GM12875 (cell line): ENCODE results near the gene MPZL1.
A peak's percentile ranks its signal among the peaks of the same experiment; 100 is the strongest.

ENCODE experiments used
- H3K4me3 ChIP-seq: one replicate; pipeline ENCODE4 v1.5.1; 2011; ENCODE audit warnings: low read depth, low read length, control low read depth
- CTCF ChIP-seq: IDR thresholded peaks from 2 replicates; pipeline ENCODE4 v1.5.1; 2011; ENCODE audit warnings: low read depth, mild to moderate bottlenecking, control low read depth, inconsistent platforms, low read length, moderate library complexity, borderline replicate concordance; ENCODE audit not compliant: insufficient read depth

Gene MPZL1

GRCh38 chr1:167683226-167683625 is 38.6 kb upstream of the MPZL1 start:
- no peak overlapping the region for H3K4me3 ChIP-seq
- TF ChIP-seq CTCF, result no peak

GRCh38 chr1:167683641-167684502 is 37.9 kb upstream of the MPZL1 start:
- TF ChIP-seq CTCF, result no peak
- H3K4me3 ChIP-seq, result no peak overlapping the region

GRCh38 chr1:167685844-167686243 is 35.9 kb upstream of the MPZL1 start:
- H3K4me3 ChIP-seq, result no peak overlapping the region
- no peak for TF ChIP-seq CTCF

- H3K4me3 ChIP-seq, result no peak overlapping the region
- peak; percentile 75 for TF ChIP-seq CTCF
Observed at GRCh38 chr1:167687919-167688519, 33.8 kb upstream of the MPZL1 start.

- H3K4me3 ChIP-seq, result no peak overlapping the region
- TF ChIP-seq CTCF, result no peak
Observed at GRCh38 chr1:167689567-167689920, 32.2 kb upstream of the MPZL1 start.

- H3K4me3 ChIP-seq, result no peak overlapping the region
- no peak for TF ChIP-seq CTCF
Observed at GRCh38 chr1:167690053-167690452, 31.7 kb upstream of the MPZL1 start.

- no peak for TF ChIP-seq CTCF
- no peak overlapping the region for H3K4me3 ChIP-seq
Observed at GRCh38 chr1:167693425-167694045, 28.2 kb upstream of the MPZL1 start.
